Measurements from ENCODE around the gene HES4. TPM values are rescaled to one million over a fixed set of nuclear protein-coding genes. Genes with fewer than 3 reads are reported as not detected.

Gene HES4
- total RNA-seq, 2 experiments from 2014 or later: 5.7 to 9.0 TPM

GRCh38 chr1:1006305-1007159 is 6.6 kb upstream of the HES4 start:
- CTCF ChIA-PET: interaction anchor here (1.0 to 1.4 kb wide), 2 partner anchors 12 to 22 kb away, joined by 4 to 5 read pairs; no protein-coding TSS in a partner anchor
- H3K27ac Mint-ChIP-seq: no peak overlapping the region
- intact Hi-C loops (cut with micrococcal nuclease): no loop called here

GRCh38 chr1:1005774-1006304 is 5.9 kb upstream of the HES4 start:
- Mint-ChIP-seq H3K4me1 (ENCODE audit: low read depth) (peaks cover 11% of the 10 kb centered on the region), H3K9me3 (peaks cover 2% of the 10 kb centered on the region), H3K4me3 (no peak overlapping the region), H3K27me3 (peaks cover 30% of the 10 kb centered on the region), H3K27ac (no peak overlapping the region), H3K36me3 (ENCODE audit: low read depth) (no peaks in the 10 kb centered on the region)
- TF ChIP-seq CTCF (IDR thresholded peaks at IDR 0.05): no peak
- ChIA-PET CTCF (interaction anchor here (1.4 to 5.0 kb wide), 2 partner anchors 21 to 22 kb away, joined by 5 to 37 read pairs; no protein-coding TSS in a partner anchor), POLR2A (interaction anchor here (0.6 to 1.2 kb wide), 3 partner anchors 8 to 58 kb away, joined by 3 read pairs; no protein-coding TSS in a partner anchor)
- ATAC-seq (no peak), DNase-seq (no peak)
- intact Hi-C loops (cut with micrococcal nuclease): no loop called here

More at GRCh38 chr1:1006305-1007159, 6.6 kb upstream of the HES4 start:
- Mint-ChIP-seq H3K36me3 (ENCODE audit: low read depth) (no peaks in the 10 kb centered on the region), H3K27me3 (peaks cover 29% of the 10 kb centered on the region), H3K4me1 (ENCODE audit: low read depth) (peaks cover 11% of the 10 kb centered on the region), H3K9me3 (peaks cover 2% of the 10 kb centered on the region), H3K4me3 (no peak overlapping the region)
- TF ChIP-seq CTCF (IDR thresholded peaks at IDR 0.05): no peak
- DNase-seq (no peak), ATAC-seq (no peak)
- POLR2A ChIA-PET: interaction anchor here (0.9 to 1.2 kb wide), 4 partner anchors 8 to 57 kb away, joined by 3 to 4 read pairs (median 3); partner anchors contain the start of gene PERM1

GRCh38 chr1:1004780-1005697 is 5.1 kb upstream of the HES4 start:
- H3K36me3 Mint-ChIP-seq (ENCODE audit: low read depth): peaks cover 2% of the 10 kb centered on the region
- H3K9me3 Mint-ChIP-seq: peaks cover 2% of the 10 kb centered on the region
- peaks cover 15% of the 10 kb centered on the region for H3K4me1 Mint-ChIP-seq (ENCODE audit: low read depth)
- DNase-seq (peak; percentile 53), ATAC-seq (peak; percentile 17)
- TF ChIP-seq CTCF (IDR thresholded peaks at IDR 0.05): no peak
- no peak overlapping the region for H3K4me3 Mint-ChIP-seq
- H3K27ac Mint-ChIP-seq: no peak overlapping the region
- CTCF ChIA-PET: interaction anchor here (4.2 to 5.0 kb wide), 2 partner anchors 12 to 21 kb away, joined by 29 to 37 read pairs; no protein-coding TSS in a partner anchor
- POLR2A ChIA-PET: interaction anchor here (0.6 to 1.6 kb wide), 3 partner anchors 9 kb away, joined by 3 read pairs; partner anchors contain the start of gene ISG15
- H3K27me3 Mint-ChIP-seq: peaks cover 34% of the 10 kb centered on the region
- intact Hi-C loops (cut with micrococcal nuclease): no loop called here

GRCh38 chr1:1004420-1004779 is 4.5 kb upstream of the HES4 start:
- ChIA-PET POLR2A (interaction anchor here (1.6 kb wide), 1 partner anchor 9 kb away, joined by 3 read pairs; the partner anchor contains the start of gene ISG15), CTCF (interaction anchor here (1.4 to 5.0 kb wide), 3 partner anchors 11 to 118 kb away, joined by 3 to 37 read pairs (median 29); no protein-coding TSS in a partner anchor)
- Mint-ChIP-seq H3K4me1 (ENCODE audit: low read depth) (peaks cover 15% of the 10 kb centered on the region), H3K4me3 (no peak overlapping the region), H3K36me3 (ENCODE audit: low read depth) (peaks cover 2% of the 10 kb centered on the region), H3K9me3 (peaks cover 2% of the 10 kb centered on the region), H3K27me3 (peaks cover 34% of the 10 kb centered on the region), H3K27ac (no peak overlapping the region)
- no peak for DNase-seq
- no peak for TF ChIP-seq CTCF (IDR thresholded peaks at IDR 0.05)
- no peak for ATAC-seq
- intact Hi-C loops (cut with micrococcal nuclease): no loop called here
